Stomach (tissue), 9 donors: ENCODE results near the gene STAT5B. TPM values are rescaled to one million over a fixed set of nuclear protein-coding genes. Genes with fewer than 3 reads are reported as not detected.

Experiments
- DNase-seq, 2 donors: peaks; one replicate each; pipeline versions ENCODE4 v3.0.0 to v3.0.0-alpha.2; 2013 to 2019
- H3K27ac ChIP-seq, 5 donors: fragments of 200-600 bp in 4 of 5; sonication (generic) in 4 of 5; one replicate each; pipeline ENCODE4 v1.5.1; 2013 to 2019; ENCODE audit warnings: mild to moderate bottlenecking in 1 of 5, moderate library complexity in 1 of 5
- H3K27me3 ChIP-seq, 3 donors: fragments of 200-600 bp; sonication (generic); one replicate each; pipeline ENCODE4 v1.5.1; 2017 to 2019; ENCODE audit warnings: mixed run types in 1 of 3
- H3K36me3 ChIP-seq, 4 donors: fragments of 200-600 bp; sonication (generic); 1 replicate in 3 of 4; 2 replicates in 1 of 4; pipeline ENCODE4 v1.5.1; 2016 to 2019
- H3K4me1 ChIP-seq, 4 donors: fragments of 200-600 bp; sonication (generic); one replicate each; pipeline ENCODE4 v1.5.1; 2016 to 2019
- H3K4me3 ChIP-seq, 4 donors: fragments of 200-600 bp; sonication (generic) in 3 of 4; one replicate each; pipeline ENCODE4 v1.5.1; 2016 to 2019; ENCODE audit warnings: mild to moderate bottlenecking in 1 of 4
- H3K9me3 ChIP-seq, 4 donors: fragments of 200-600 bp; sonication (generic); one replicate each; pipeline ENCODE4 v1.5.1; 2016 to 2019
- EP300 ChIP-seq: sonication (generic); formaldehyde crosslinking; IDR thresholded peaks from one replicate; pipeline ENCODE4 v1.6.1; 2017; ENCODE audit warnings: antibody characterized with exemption
- POLR2A ChIP-seq, 4 donors: fragments of 450-650 bp; IDR thresholded peaks; one replicate each; pipeline ENCODE4 v1.6.1; 2016; ENCODE audit warnings: antibody characterized with exemption in 4 of 4, control low read depth in 2 of 4, mild to moderate bottlenecking in 1 of 4, moderate library complexity in 1 of 4
- POLR2AphosphoS5 ChIP-seq, 3 donors: sonication (generic); formaldehyde crosslinking; IDR thresholded peaks; one replicate each; pipeline ENCODE4 v1.6.1; 2016; ENCODE audit warnings: antibody characterized with exemption in 3 of 3
- WGBS, 5 donors: extraction: QIAGEN DNeasy Blood & Tissue Kit in 3 of 5; methylation state at CpG; one replicate each; pipeline versions ENCODE4 v1.1.5 to v1.1.7; 2013 to 2018; 5-methylcytosine and 5-hydroxymethylcytosine counted together
- intact Hi-C: fragments of 100-400 bp; cut with DNase I; formaldehyde crosslinking; loops from one replicate; pipeline ENCODE4 v1.15.1; 2023; ENCODE audit warnings: low total_unique reads
- polyA plus RNA-seq, 3 donors: library from polyadenylated mRNA; stranded (reverse); fragments of 200-250 nt; gene quantifications; one replicate each; pipeline ENCODE4 v1.2.3, GENCODE V29; 2013
- total RNA-seq, 5 donors: library from RNA; depleted of rRNA; stranded (reverse); fragments of >200 nt; gene quantifications; one replicate each; pipeline versions ENCODE4 v1.1.0 to v1.2.3, GENCODE V29; 2014 to 2016
- TF ChIP-seq, protein P1 (sequence below), 7 experiments: fragments of 450-650 bp in 4 of 7; fragments of 200-600 bp in 3 of 7; sonication (generic) in 3 of 7; IDR thresholded peaks; one replicate each; pipeline ENCODE4 v1.5.1; 2016 to 2019; ENCODE audit warnings: antibody characterized with exemption in 7 of 7, control low read depth in 2 of 7, mild to moderate bottlenecking in 1 of 7
- donor health status: healthy with polysubstance abuse.
- donor health status: Bipolar disorder and iron deficiency.
- donor health status: healthy.

The STAT5B gene
- total and polyA plus RNA-seq, 8 donors: 18.9 to 86.2 (median 52.4) TPM

DNA sequence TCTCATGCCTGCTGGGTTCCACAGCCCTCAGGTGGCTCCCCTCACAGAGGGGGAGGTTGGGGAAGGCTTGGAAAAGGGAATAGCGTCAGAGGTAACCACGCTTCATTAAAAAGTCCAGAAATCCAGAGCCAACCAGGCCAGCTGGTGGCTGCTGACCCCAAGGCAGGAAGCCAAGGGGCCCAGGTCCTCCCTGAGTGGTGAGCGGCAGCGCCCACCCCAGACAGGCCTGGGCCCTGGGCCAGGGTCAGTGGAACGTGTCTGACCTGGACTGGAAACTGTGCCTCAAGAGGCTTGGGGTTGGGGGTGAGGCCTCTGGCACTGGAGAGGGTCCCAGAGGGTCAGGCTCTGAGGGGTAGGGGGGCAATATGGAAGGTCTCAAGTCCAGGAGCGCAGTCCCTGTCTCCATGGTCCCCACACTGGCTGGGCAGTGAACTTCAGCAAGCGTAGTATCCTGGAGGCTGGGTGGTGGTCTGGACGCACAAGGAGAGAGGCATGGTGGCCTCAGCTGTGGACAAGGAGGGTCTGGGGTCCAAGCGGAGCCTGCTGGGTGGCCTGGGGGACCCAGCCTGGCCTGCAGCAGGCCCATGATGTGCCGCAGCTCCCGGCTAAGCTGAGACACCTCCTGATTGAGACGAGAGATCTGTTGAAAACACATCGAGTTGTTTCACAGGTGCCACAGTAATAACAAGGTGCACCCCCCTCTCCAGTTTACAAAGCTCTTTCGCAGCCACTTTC is 116.2 kb downstream of the STAT5B start:
- Histone ChIP-seq H3K27me3 (no peaks in the 10 kb centered on the region), H3K27ac (no peak overlapping the region), H3K4me1 (peaks cover 4 to 8% (median 7%) of the 10 kb centered on the region in 4 donors), H3K9me3 (no peaks in the 10 kb centered on the region), H3K4me3 (no peak overlapping the region), H3K36me3 (no peaks in the 10 kb centered on the region)
- no peak for TF ChIP-seq POLR2A (IDR thresholded peaks at IDR 0.05)
- TF ChIP-seq EP300: no peak
- 72 to 80% (median 75%) methylated on average over 13 to 14 of the region's 14 CpGs for WGBS, 5 donors
- intact Hi-C loops: no loop called here
- no peak for DNase-seq

DNA sequence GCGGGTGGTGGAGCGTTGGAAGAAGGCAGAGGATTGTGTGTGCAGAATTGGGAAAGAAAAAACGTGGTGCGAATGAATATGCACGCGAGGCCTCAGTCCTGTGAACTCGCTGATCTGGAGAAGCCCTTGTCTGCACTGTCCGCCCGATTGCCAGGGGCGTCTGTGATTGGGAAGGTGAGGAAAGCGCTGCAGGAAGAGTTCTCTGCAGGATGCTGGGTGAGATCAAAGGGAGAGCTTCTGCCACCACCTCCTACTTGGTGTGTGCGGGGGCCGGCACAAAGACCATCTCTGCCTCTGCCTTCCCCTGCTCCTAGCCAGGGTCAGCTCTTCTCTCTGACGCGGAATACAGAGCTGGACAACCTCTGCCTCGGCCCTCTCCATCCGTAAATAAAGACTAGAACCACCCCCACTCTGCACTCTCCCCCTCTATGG is 120.6 kb downstream of the STAT5B start:
- DNase-seq: no peak
- peak overlapping the region in 4 of 5 donors; percentile 67 to 94 (median 86) for H3K27ac ChIP-seq
- H3K4me1 ChIP-seq: peaks cover 28 to 46% (median 40%) of the 10 kb centered on the region in 4 donors
- 38 to 48% (median 45%) methylated on average over 17 of the region's 17 CpGs for WGBS, 5 donors
- H3K36me3 ChIP-seq: peaks cover 2 to 19% (median 13%) of the 10 kb centered on the region in 4 donors
- H3K9me3 ChIP-seq: no peaks in the 10 kb centered on the region
- intact Hi-C loops: no loop called here
- TF ChIP-seq POLR2AphosphoS5 (IDR thresholded peaks at IDR 0.05) (no peak), POLR2A (IDR thresholded peaks at IDR 0.05) (no peak), EP300 (no peak)
- TF ChIP-seq, protein P1, sequence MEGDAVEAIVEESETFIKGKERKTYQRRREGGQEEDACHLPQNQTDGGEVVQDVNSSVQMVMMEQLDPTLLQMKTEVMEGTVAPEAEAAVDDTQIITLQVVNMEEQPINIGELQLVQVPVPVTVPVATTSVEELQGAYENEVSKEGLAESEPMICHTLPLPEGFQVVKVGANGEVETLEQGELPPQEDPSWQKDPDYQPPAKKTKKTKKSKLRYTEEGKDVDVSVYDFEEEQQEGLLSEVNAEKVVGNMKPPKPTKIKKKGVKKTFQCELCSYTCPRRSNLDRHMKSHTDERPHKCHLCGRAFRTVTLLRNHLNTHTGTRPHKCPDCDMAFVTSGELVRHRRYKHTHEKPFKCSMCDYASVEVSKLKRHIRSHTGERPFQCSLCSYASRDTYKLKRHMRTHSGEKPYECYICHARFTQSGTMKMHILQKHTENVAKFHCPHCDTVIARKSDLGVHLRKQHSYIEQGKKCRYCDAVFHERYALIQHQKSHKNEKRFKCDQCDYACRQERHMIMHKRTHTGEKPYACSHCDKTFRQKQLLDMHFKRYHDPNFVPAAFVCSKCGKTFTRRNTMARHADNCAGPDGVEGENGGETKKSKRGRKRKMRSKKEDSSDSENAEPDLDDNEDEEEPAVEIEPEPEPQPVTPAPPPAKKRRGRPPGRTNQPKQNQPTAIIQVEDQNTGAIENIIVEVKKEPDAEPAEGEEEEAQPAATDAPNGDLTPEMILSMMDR (IDR thresholded peaks at IDR 0.05): no peak
- H3K27me3 ChIP-seq: no peaks in the 10 kb centered on the region
- peak overlapping the region; percentile 95 to 99 (median 98) for H3K4me3 ChIP-seq

DNA sequence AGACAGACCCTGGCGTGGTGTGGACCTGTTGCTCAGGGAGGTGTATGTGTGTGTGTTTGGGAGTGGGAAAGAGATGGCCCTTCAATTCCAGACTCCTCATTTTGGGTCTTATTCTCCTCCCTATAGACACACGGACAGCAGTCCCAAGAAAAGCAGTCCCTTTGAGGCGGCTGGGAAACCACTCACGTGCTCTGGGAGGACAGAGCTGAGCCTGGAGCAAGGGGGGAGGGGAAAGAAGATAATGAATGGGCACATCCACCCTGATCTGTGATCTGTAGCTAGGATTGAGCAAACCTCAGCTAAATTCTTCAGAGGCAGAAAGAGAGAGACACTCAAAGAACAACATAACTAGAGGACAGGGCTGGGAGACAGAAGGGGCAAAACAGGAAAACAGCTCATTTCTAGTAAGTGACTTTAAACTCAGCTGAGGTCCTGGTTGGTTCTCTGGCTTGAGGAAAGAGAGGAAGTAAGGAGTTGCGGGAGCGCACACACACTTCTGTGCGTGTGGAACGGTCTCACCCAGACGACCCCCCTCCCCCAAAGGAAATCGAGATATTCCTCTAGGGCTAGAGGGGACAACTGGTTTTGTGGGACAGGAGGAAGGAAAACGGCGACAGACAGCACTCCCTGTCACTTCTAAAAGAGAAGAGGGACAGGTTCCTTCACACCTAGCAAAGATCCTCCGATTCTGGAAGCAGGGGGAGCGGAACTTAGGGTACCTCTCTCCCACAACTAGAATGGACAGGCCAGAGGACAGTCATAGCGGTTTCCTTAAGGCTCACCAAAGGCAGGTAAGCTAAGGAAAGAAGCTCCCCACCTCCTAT is 122.1 kb downstream of the STAT5B start:
- no peaks in the 10 kb centered on the region for H3K27me3 ChIP-seq
- no peaks in the 10 kb centered on the region for H3K9me3 ChIP-seq
- WGBS, 5 donors: 3 to 5% (median 4%) methylated on average over 15 of the region's 15 CpGs
- H3K36me3 ChIP-seq: peaks cover 3 to 32% (median 22%) of the 10 kb centered on the region in 4 donors
- intact Hi-C loops: no loop called here
- H3K4me1 ChIP-seq: peaks cover 28 to 60% (median 50%) of the 10 kb centered on the region in 4 donors
- peak in 1 of 2 donors; percentile 28 for DNase-seq
- TF ChIP-seq EP300 (no peak), POLR2AphosphoS5 (IDR thresholded peaks at IDR 0.05) (no peak), POLR2A (IDR thresholded peaks at IDR 0.05) (no peak)
- TF ChIP-seq, protein P1 (IDR thresholded peaks at IDR 0.05): no peak
- H3K27ac ChIP-seq: peak overlapping the region; percentile 75 to 94 (median 87)
- H3K4me3 ChIP-seq: peak overlapping the region; percentile 95 to 99 (median 98)

Other genes starting within 250 kb of the STAT5B start
- 1 to 10 TPM in 3 of 5 donors, not detected in 2; 1.8 to 5.2 (median 2.5) TPM for gene C17orf113, start 225.8 kb downstream of the STAT5B start, total RNA-seq
- gene C17orf113, start 225.8 kb downstream of the STAT5B start, polyA plus RNA-seq: under 1 TPM; 0.31 to 0.92 (median 0.68) TPM
- under 1 TPM in 1 of 5 donors, not detected in 4; 0.87 TPM for gene ZNF385C, start 177.9 kb downstream of the STAT5B start, total RNA-seq
- gene ZNF385C, start 177.9 kb downstream of the STAT5B start, polyA plus RNA-seq: 1 to 10 TPM in 1 of 3 donors, under 1 TPM in 2; 0.31 to 1.4 (median 0.53) TPM
- gene DHX58, start 163.7 kb downstream of the STAT5B start, total RNA-seq: 10 to 100 TPM in 2 of 5 donors, 1 to 10 TPM in 3; 3.2 to 21.9 (median 9.8) TPM
- 10 to 100 TPM; 15.1 to 23.4 (median 20.3) TPM for gene DHX58, start 163.7 kb downstream of the STAT5B start, polyA plus RNA-seq
- 100 to 1,000 TPM in 1 of 5 donors, 10 to 100 TPM in 4; 10.1 to 114 (median 74.7) TPM for gene KAT2A, start 155.0 kb downstream of the STAT5B start, total RNA-seq
- 10 to 100 TPM; 25.0 to 90.2 (median 29.3) TPM for gene KAT2A, start 155.0 kb downstream of the STAT5B start, polyA plus RNA-seq
- gene HSPB9, start 153.6 kb downstream of the STAT5B start, total RNA-seq: not detected
- gene HSPB9, start 153.6 kb downstream of the STAT5B start, polyA plus RNA-seq: under 1 TPM; 0.25 to 0.61 (median 0.35) TPM
- gene RAB5C, start 121.4 kb downstream of the STAT5B start, total RNA-seq: 100 to 1,000 TPM in 1 of 5 donors, 10 to 100 TPM in 4; 26.8 to 105 (median 69.2) TPM
- gene RAB5C, start 121.4 kb downstream of the STAT5B start, polyA plus RNA-seq: 100 to 1,000 TPM in 2 of 3 donors, 10 to 100 TPM in 1; 67.0 to 225 (median 170) TPM
- gene KCNH4, start 95.2 kb downstream of the STAT5B start, total RNA-seq: not detected
- not detected for gene KCNH4, start 95.2 kb downstream of the STAT5B start, polyA plus RNA-seq
- gene HCRT, start 90.9 kb downstream of the STAT5B start, total RNA-seq: not detected
- gene HCRT, start 90.9 kb downstream of the STAT5B start, polyA plus RNA-seq: not detected
- gene GHDC, start 81.9 kb downstream of the STAT5B start, total RNA-seq: 10 to 100 TPM in 3 of 5 donors, 1 to 10 TPM in 1, not detected in 1; 7.1 to 43.2 (median 13.5) TPM
- 10 to 100 TPM; 11.3 to 14.5 (median 13.9) TPM for gene GHDC, start 81.9 kb downstream of the STAT5B start, polyA plus RNA-seq
- gene STAT5A, start 12.1 kb upstream of the STAT5B start, total RNA-seq: 10 to 100 TPM; 16.2 to 81.7 (median 20.6) TPM
- 10 to 100 TPM in 2 of 3 donors, 1 to 10 TPM in 1; 9.6 to 10.5 (median 10.5) TPM for gene STAT5A, start 12.1 kb upstream of the STAT5B start, polyA plus RNA-seq
- 100 to 1,000 TPM in 4 of 5 donors, 10 to 100 TPM in 1; 70.4 to 207 (median 159) TPM for gene STAT3, start 112.1 kb upstream of the STAT5B start, total RNA-seq
- 10 to 100 TPM; 31.3 to 46.6 (median 42.3) TPM for gene STAT3, start 112.1 kb upstream of the STAT5B start, polyA plus RNA-seq
- gene CAVIN1, start 146.9 kb upstream of the STAT5B start, total RNA-seq: 100 to 1,000 TPM in 3 of 5 donors, 10 to 100 TPM in 2; 75.2 to 244 (median 162) TPM
- 100 to 1,000 TPM in 1 of 3 donors, 10 to 100 TPM in 2; 61.2 to 104 (median 94.2) TPM for gene CAVIN1, start 146.9 kb upstream of the STAT5B start, polyA plus RNA-seq
- gene ATP6V0A1, start 182.5 kb upstream of the STAT5B start, total RNA-seq: 100 to 1,000 TPM in 3 of 5 donors, 10 to 100 TPM in 2; 61.7 to 435 (median 123) TPM
- 10 to 100 TPM; 13.1 to 24.5 (median 13.2) TPM for gene ATP6V0A1, start 182.5 kb upstream of the STAT5B start, polyA plus RNA-seq